H1 (cell line): ENCODE results near the gene TAF13.

Experiments used
- ASH2L ChIP-seq: fragments of 200-600, 300-600 bp; sonication (generic); IDR thresholded peaks from one replicate; pipeline ENCODE4 v1.7.1; 2017; ENCODE audit warnings: low read length
- MAFK ChIP-seq: IDR thresholded peaks from 2 replicates; pipeline ENCODE4 v1.6.1; 2012; ENCODE audit warnings: low read depth, mild to moderate bottlenecking, improper control_type of control experiment, low read length
- TF ChIP-seq, protein P1 (sequence below), 3 experiments: IDR thresholded peaks; 1 replicate in 2 of 3; 2 replicates in 1 of 3; pipeline versions ENCODE4 v1.5.1 to v1.6.1; 2011; ENCODE audit warnings: low read length in 3 of 3, mild to moderate bottlenecking in 3 of 3, inconsistent platforms in 2 of 3, low read depth in 1 of 3, moderate library complexity in 1 of 3; ENCODE audit not compliant: insufficient read depth in 1 of 3; ENCODE audit errors: control extremely low read depth in 1 of 3

DNA sequence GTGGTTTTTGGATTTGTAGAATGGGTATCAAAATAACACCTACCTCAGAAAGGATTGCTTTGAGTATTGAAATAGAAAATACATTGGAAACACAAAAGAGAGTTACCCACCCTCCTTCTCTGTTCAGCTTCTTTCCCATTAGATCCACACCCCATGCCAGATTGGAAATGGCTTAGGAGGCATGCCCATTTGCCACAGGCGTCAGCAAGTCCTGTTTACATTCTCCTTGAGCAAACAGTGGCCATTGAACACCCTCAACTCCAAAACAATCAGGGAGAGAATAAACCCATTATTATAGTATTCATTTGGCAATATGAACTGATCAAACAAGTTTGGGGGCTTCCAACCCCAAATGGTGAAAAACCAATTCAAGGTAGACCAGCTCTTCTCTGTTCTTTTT is 40.5 kb upstream of the TAF13 start:
- TF ChIP-seq ASH2L = no peak
- TF ChIP-seq, protein P1, sequence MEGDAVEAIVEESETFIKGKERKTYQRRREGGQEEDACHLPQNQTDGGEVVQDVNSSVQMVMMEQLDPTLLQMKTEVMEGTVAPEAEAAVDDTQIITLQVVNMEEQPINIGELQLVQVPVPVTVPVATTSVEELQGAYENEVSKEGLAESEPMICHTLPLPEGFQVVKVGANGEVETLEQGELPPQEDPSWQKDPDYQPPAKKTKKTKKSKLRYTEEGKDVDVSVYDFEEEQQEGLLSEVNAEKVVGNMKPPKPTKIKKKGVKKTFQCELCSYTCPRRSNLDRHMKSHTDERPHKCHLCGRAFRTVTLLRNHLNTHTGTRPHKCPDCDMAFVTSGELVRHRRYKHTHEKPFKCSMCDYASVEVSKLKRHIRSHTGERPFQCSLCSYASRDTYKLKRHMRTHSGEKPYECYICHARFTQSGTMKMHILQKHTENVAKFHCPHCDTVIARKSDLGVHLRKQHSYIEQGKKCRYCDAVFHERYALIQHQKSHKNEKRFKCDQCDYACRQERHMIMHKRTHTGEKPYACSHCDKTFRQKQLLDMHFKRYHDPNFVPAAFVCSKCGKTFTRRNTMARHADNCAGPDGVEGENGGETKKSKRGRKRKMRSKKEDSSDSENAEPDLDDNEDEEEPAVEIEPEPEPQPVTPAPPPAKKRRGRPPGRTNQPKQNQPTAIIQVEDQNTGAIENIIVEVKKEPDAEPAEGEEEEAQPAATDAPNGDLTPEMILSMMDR (IDR thresholded peaks at IDR 0.05; ENCODE audit: control extremely low read depth in 1 of 3, insufficient read depth in 1 of 3, low read depth in 1 of 3, low read length in 3 of 3) = no peak
- no peak for TF ChIP-seq MAFK
